GM21723 (cell line): ENCODE results near the gene EPB41L1.
A peak's percentile ranks its signal among the peaks of the same experiment; 100 is the strongest.

Source experiments
- ATAC-seq: cut with Tn5 transposase; IDR thresholded peaks from one replicate; pipeline ENCODE4 v1.9.1; 2021; ENCODE audit warnings: mild to moderate bottlenecking, moderate library complexity; ENCODE audit not compliant: unreplicated experiment

EPB41L1 gene

GRCh38 chr20:36154700-36155628 lies at the start of gene EPB41L1:
EPB41L1 (plus strand) TSS chr20:36154740; CDS start chr20:36173778, 19,038 bp downstream.
- ATAC-seq = no peak

GRCh38 chr20:36104856-36105255 lies 49.7 kb upstream of the EPB41L1 start:
- no peak for ATAC-seq

- ATAC-seq = no peak
These were observed 48.8 kb upstream of the EPB41L1 start for GRCh38 chr20:36105711-36106226.

GRCh38 chr20:36106606-36107005 lies 47.9 kb upstream of the EPB41L1 start:
- no peak for ATAC-seq

GRCh38 chr20:36107881-36108280 lies 46.7 kb upstream of the EPB41L1 start:
- ATAC-seq = no peak

DNA sequence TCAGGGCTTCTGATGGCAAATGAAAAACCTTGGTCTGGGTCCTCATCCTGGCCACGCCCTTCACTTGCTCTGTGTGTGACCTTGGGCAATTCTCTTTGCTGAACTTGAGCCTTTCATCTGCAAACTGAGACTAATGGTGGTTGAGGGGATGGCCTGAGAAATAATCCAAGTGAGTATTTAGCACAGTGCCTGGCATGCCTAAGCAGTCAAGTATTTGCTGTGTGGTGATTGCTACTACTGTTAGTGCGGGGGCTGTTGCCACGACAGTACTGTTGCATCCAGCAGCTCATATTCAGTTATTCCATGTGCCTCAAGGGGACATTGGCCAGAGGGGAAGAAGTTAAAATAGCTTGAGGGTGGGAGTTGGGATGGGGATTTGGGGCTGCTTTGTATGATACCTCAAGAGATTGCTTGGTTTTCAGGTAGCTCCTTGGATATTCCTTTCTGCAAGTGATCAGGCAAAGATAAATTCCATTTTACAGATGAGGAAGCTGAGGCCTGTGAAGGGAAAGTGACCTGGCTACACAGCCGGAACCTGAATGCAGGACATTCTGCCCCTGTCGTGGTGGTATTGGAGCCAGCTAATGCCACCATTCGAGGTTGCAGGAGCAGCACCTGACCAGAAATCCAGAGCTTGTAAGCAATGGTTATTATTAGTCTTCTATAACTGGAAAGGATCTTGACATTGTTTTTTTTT lies 45.1 kb upstream of the EPB41L1 start:
- no peak for ATAC-seq

DNA sequence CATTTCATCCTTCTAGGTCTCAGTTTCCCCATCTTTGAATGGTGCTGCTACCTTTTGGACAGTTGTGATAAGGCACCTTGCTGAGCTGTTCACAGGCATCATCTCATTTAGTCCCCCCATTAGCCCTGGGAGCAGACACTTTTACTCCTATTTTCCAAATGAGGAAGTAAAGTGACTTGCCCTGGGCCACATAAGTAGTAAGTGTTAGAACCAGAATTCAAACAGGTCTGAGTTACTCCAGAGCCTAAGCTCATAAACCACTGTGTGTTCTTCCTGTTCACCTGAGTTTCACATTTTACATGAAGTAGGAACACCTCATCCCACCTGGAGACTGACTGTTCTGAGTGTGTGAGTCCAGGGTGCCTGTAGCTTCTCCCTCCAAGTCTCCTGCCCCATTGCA lies 43.5 kb upstream of the EPB41L1 start:
- no peak for ATAC-seq

DNA sequence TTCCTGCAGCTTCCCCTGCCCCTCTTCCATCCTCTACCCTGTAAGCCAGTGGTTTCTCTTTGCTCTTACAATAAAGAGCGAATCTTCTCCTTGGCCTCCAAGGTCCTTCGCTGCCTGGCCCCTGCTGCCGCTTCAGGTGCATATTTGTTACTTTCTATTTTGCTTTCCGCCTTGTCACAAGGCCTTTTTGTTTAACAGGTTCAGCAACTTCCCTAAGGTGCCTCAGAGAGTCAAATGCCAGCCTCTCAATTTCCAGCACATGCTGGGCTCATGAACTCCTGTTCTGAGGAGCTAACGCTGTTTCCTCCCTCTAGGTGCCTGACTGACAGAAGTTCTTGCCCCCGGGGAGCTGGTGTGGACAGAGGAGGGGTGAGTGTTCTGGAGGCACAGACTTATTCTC lies 42.4 kb upstream of the EPB41L1 start:
- no peak for ATAC-seq

- no peak for ATAC-seq
These were observed 41.5 kb upstream of the EPB41L1 start for GRCh38 chr20:36113036-36113435.

DNA sequence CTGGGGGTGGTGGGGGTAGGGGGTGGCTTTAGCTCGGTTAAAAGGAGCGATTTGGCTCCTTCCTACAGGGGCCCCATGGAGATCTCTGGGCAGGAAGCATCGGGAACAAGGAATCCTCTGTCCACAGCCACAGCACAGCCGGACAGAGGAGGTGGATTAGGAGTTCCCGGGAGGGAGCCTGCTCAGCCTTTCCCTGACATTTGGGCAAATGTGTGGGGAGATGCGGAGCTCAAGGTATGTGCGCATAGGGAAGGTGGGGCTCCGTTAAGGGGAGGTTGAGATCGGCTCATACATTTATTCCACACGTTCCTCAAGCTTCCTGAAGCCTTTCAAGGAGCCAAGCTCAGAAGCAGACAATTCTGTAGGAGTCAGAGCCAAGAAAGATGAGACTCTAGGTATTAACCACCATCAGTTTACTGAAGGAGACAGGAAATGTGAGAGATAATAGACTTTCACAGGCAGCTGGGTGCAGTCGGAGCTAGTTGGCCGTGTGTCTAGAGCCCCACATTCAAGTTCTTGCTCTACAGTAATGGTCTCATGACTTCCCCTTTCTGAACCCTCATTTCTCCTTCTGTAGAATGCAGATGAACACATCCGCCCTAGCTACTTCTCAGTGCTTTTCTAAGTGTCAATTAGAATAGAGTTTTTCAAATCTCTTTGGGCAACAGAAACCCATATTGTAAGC lies 40.8 kb upstream of the EPB41L1 start:
- peak; percentile 49 for ATAC-seq

DNA sequence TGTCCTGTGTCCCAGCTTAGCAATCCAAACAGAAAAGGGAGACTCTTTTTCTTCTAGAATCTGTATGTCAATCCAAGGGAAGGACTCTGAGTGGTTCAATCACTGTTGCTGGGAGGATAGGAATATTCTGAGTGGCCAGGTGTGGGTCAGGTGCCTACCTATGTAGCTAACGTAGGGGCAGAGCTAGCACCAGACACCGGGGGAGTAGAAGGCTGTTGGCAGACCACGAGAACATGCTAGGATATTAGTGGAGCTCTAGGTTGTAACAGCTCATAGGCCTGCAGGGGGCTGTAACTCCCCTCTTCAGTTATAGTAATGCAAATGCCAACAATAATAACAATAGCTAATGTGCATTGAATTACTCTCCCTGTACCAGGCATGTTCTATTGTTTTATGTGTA lies 39.8 kb upstream of the EPB41L1 start:
- ATAC-seq = no peak

DNA sequence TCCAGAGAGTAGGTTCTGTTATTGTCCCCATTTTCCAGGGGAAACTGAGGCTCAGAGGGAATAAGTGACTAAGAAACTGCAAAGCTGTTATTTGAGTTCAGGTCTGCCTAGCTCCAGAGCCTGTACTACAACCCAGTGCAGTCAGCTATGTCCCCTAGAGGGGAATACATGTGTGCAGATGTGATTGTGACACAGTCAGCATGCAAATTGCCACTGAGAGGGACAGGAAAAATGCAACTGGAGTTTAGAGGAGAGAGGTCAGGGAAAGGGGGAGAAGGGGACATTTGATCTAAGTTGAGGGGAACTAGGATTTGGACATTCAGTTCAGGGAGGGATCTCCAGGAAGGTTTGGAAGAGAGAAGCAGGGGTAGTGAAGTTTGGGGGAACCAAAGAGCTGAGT lies 38.6 kb upstream of the EPB41L1 start:
- no peak for ATAC-seq

DNA sequence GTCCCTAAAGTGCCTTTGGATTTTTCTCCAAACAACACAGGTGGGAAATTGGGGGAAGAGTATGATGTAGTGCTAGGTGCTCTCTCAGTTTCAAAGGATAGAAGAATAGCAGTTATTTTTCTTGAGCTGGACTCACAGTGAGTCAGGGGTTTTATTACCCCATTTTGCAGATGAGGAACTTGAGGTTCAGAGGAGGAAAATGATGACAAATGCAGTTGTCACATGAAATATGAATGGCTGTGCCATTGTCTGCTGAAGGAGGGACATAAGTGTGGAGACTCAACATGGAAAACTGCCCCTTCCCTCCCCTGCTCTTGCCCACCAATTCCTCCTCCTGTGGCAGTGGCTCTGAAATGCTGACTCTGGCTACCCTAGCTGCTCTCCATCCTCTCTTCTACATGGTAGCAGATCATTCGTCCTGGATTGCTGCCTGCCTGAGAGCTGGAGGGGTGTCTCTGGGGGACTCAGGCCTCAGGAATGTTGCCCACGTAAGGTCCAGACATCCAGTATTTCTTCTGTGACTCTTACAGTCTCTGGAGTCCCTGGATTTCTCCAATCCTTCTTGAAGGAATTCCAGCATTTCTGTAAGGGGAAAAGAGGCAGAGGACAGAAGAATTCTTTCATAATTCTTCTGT lies 37.6 kb upstream of the EPB41L1 start:
- ATAC-seq = no peak

GRCh38 chr20:36117638-36118037 lies 36.9 kb upstream of the EPB41L1 start:
- ATAC-seq = no peak

GRCh38 chr20:36118371-36118770 lies 36.2 kb upstream of the EPB41L1 start:
- no peak for ATAC-seq

GRCh38 chr20:36119537-36119936 lies 35.0 kb upstream of the EPB41L1 start:
- ATAC-seq = no peak

DNA sequence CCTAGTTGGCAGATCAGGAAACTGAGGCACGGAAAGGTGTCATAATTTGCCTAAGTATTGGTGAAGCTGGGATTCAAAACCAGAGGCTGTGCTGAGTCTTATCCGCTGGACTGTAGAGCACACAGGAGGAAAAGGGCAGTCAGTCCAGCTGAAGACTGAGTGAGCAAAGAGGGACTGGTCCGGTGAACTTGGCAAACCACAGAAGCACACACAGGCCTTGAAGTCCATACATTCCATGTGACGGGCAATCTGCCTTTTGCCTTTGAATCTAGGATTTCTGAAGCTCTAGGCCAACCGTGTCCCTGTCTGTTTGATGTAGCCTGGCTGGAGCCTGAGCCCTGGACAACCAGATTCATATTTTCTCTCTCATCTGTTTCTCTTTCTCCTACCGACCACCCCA lies 34.3 kb upstream of the EPB41L1 start:
- no peak for ATAC-seq

DNA sequence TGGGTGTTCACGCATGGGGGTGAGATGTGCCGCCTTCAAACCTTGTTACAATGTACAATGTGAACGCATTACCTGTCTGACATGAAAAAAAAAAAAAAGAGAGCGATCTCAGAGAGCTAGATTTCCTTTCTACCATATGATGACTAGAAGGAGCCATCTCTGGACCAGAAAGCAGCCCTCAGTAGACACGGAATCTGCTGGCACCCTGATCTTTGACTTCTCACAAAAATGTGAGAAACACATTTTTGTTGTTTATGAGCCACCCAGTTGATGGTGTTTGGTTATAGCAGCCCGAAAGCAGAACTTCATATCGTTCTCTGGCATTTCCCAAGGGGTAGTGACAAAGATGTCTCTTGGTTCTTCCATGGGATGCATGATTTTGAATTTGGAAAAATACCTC lies 33.5 kb upstream of the EPB41L1 start:
- no peak for ATAC-seq

- no peak for ATAC-seq
These were observed 32.3 kb upstream of the EPB41L1 start for GRCh38 chr20:36121981-36122930.

GRCh38 chr20:36122931-36123288 lies 31.6 kb upstream of the EPB41L1 start:
- no peak for ATAC-seq
